Articular chondrocyte of knee joint (primary cell): Measurements from ENCODE around the gene EIF1AD. TPM values are rescaled to one million over a fixed set of nuclear protein-coding genes. Genes with fewer than 3 reads are reported as not detected.

Experiments
- total RNA-seq: library from RNA; depleted of rRNA; stranded (reverse); fragments of >200 nt; gene quantifications from 2 replicates; pipeline ENCODE4 v1.2.3, GENCODE V29; 2012

The EIF1AD gene, protein sequence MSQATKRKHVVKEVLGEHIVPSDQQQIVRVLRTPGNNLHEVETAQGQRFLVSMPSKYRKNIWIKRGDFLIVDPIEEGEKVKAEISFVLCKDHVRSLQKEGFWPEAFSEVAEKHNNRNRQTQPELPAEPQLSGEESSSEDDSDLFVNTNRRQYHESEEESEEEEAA
- 26.6 and 27.2 TPM in 2 replicates for total RNA-seq

GRCh38 chr11:66001942-66002647, at the start of gene EIF1AD, which contains the start of gene BANF1:
TSS of gene EIF1AD (minus strand) at chr11:66002157. CDS start at chr11:66000389, 1,768 bp downstream.
TSS of gene BANF1 (plus strand) at chr11:66002503. CDS start at chr11:66003251, 748 bp downstream.

DNA sequence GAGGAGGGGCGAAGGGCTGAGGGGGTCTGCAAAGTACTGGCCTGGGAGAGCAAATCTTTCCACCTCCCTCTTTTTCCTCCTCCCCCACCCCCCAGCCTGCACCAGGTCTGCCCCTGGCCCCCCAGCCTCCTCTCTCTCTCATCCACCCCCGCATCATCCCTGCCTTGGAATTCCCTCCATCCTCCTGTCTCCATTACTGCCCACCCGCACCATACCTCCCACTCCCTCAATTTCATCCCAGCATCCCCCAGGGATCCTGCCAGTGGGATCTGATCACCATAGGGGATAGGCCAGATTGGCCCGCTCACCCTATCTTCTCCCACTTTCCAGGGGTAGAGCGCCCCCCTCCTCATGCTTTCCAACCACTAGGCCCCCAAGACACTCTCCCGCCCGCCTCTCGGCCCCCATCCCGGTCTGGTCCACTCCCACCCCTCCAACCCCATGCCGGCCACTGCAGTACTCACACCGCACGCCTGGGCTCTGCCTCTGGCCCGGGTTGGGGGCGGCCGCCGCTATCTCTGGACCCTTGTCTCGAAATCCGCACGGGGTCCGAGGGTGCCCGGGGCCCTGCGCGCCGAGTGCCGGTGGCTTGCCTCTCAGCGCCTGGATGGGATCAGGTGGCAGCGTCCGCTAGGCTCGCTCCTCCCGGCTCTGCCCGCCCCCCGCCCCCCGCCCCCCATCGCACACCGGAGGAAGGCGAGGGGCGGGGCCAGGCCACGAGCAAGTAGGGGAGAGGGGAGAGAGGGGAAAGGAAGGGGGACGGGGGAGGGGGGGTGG, 46.8 kb upstream of the EIF1AD start, which contains the start of gene GAL3ST3:
Gene GAL3ST3, minus strand, starts transcription at position 615 of the 777 bp plus-strand sequence. CDS start 3,746 bp downstream, outside the sequence.

GRCh38 chr11:66026017-66026529, 24.1 kb upstream of the EIF1AD start, which contains the start of gene CATSPER1:
TSS of gene CATSPER1 (minus strand) at chr11:66026479. CDS start at chr11:66026379, 100 bp downstream.

GRCh38 chr11:66011785-66012303, 9.9 kb upstream of the EIF1AD start, which contains the start of gene CST6:
TSS of gene CST6 (plus strand) at chr11:66012008. CDS start at chr11:66012045, 37 bp downstream.

DNA sequence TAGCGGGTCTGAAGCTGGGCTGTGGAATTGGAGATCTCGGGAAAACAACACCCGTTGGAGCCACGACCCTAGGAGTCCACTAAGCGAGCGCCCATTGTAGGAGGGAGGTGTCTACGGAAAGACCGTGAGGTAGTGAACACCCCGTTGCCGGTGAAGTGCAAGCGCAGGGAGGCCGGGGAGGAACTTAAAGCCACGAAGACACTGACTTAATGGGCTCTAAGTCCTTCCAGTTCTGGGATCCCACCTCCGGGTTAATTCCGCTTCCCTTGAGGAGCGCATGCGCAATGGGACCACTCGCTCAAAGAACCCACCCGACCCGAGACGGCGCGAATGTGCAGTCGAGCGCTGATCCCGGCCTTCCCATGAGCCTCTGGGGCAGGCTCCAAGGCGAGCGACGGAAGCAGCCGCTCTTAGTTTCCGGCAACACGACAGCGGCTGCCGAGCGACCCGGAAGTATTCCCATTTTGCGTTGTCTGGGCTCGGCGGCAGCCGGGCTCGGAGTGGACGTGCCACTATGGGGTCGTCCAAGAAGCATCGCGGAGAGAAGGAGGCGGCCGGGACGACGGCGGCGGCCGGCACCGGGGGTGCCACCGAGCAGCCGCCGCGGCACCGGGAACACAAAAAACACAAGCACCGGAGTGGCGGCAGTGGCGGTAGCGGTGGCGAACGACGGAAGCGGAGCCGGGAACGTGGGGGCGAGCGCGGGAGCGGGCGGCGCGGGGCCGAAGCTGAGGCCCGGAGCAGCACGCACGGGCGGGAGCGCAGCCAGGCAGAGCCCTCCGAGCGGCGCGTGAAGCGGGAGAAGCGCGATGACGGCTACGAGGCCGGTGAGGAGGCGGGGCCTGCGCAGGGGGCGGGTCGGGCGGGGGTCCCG, 40.5 kb downstream of the EIF1AD start, which contains the start of gene SART1:
Gene SART1, plus strand, starts transcription at position 468 of the 874 bp plus-strand sequence. Its CDS starts 47 bp downstream, at position 515.

Other genes with a start within 250 kb of the EIF1AD start
- gene AP5B1, start 221.2 kb downstream of the EIF1AD start, total RNA-seq: 11.8 and 14.9 TPM in 2 replicates
- not detected in 2 replicates for gene OVOL1, start 215.1 kb downstream of the EIF1AD start, total RNA-seq
- 1.2 and 2.2 TPM in 2 replicates for gene SNX32, start 168.2 kb downstream of the EIF1AD start, total RNA-seq
- 577 and 633 TPM in 2 replicates for gene CFL1, start 144.0 kb downstream of the EIF1AD start, total RNA-seq
- gene MUS81, start 141.7 kb downstream of the EIF1AD start, total RNA-seq: 29.2 and 34.4 TPM in 2 replicates
- gene EFEMP2, start 129.4 kb downstream of the EIF1AD start, total RNA-seq: 102 and 105 TPM in 2 replicates
- gene CTSW, start 122.3 kb downstream of the EIF1AD start, total RNA-seq: 0.13 TPM in 1 of 2 replicates, not detected in the other
- gene FIBP, start 113.7 kb downstream of the EIF1AD start, total RNA-seq: 130 and 132 TPM in 2 replicates
- gene CCDC85B, start 111.5 kb downstream of the EIF1AD start, total RNA-seq: 57.9 and 60.6 TPM in 2 replicates
- gene FOSL1, start 101.8 kb downstream of the EIF1AD start, total RNA-seq: 13.1 and 26.1 TPM in 2 replicates
- 26.8 and 32.6 TPM in 2 replicates for gene C11orf68, start 83.1 kb downstream of the EIF1AD start, total RNA-seq
- gene DRAP1, start 82.7 kb downstream of the EIF1AD start, total RNA-seq: 147 and 149 TPM in 2 replicates
- not detected in 2 replicates for gene TSGA10IP, start 56.7 kb downstream of the EIF1AD start, total RNA-seq
- 24.2 and 24.4 TPM in 2 replicates for gene SART1, start 40.4 kb downstream of the EIF1AD start, total RNA-seq
- 37.4 and 40.0 TPM in 2 replicates for gene BANF1, start 346 bp upstream of the EIF1AD start, total RNA-seq
- 3.0 and 7.6 TPM in 2 replicates for gene CST6, start 9.9 kb upstream of the EIF1AD start, total RNA-seq
- gene CATSPER1, start 24.3 kb upstream of the EIF1AD start, total RNA-seq: 0.26 and 0.43 TPM in 2 replicates
- 0.32 TPM in 1 of 2 replicates, not detected in the other for gene GAL3ST3, start 47.0 kb upstream of the EIF1AD start, total RNA-seq
- gene SF3B2, start 50.2 kb upstream of the EIF1AD start, total RNA-seq: 116 and 131 TPM in 2 replicates
- 29.5 and 36.6 TPM in 2 replicates for gene PACS1, start 68.1 kb upstream of the EIF1AD start, total RNA-seq